ENCODE data around the gene CCNF. TPM values are rescaled to one million over a fixed set of nuclear protein-coding genes. Genes with fewer than 3 reads are reported as not detected.

Gene CCNF
- total and polyA plus RNA-seq, 2 of the 4 experiments (the other 2 are of a cell fraction): 8.2 to 20.1 TPM

GRCh38 chr16:2470234-2470601, 41.0 kb downstream of the CCNF start:
- 100% methylated on average over 1 of the region's 7 CpGs; no CpG with 5 or more reads in 1 of the 2 experiments for WGBS, 2 experiments (ENCODE audit: extremely low coverage in 2 of 2, insufficient read length in 1 of 2)
- H3K27me3 ChIP-seq (ENCODE audit: control insufficient read depth, insufficient read depth, low read length): no peaks in the 10 kb centered on the region; the same call in 1 of the 2 replicates

More at GRCh38 chr16:2470234-2470601, 41.0 kb downstream of the CCNF start:
- TF ChIP-seq RFX5 (IDR thresholded peaks at IDR 0.05; ENCODE audit: low read depth, low read length) (no peak), RCOR1 (IDR thresholded peaks at IDR 0.05; ENCODE audit: insufficient replicate concordance, low read length) (no peak), MXI1 (IDR thresholded peaks at IDR 0.05; ENCODE audit: borderline replicate concordance, low read depth, low read length) (no peak), MAZ (IDR thresholded peaks at IDR 0.05; ENCODE audit: borderline replicate concordance, low read depth, low read length) (no peak), CEBPB (IDR thresholded peaks at IDR 0.05; ENCODE audit: low read depth, low read length) (no peak), USF2 (IDR thresholded peaks at IDR 0.05; ENCODE audit: low read depth, low read length) (no peak), MAFK (IDR thresholded peaks at IDR 0.05; ENCODE audit: low read depth, low read length) (no peak), NFE2L2 (IDR thresholded peaks at IDR 0.05; ENCODE audit: low read depth, low read length) (no peak), ELK1 (IDR thresholded peaks at IDR 0.05; ENCODE audit: borderline replicate concordance, low read depth, low read length) (no peak), POLR2A (IDR thresholded peaks at IDR 0.05; ENCODE audit: low read depth, low read length) (no peak), RAD21 (IDR thresholded peaks at IDR 0.05; ENCODE audit: low read length) (no peak), FOS (IDR thresholded peaks at IDR 0.05; ENCODE audit: low read depth, low read length) (no peak), BHLHE40 (IDR thresholded peaks at IDR 0.05; ENCODE audit: low read depth, low read length) (no peak), SMC3 (IDR thresholded peaks at IDR 0.05; ENCODE audit: low read depth, low read length) (no peak), CHD1 (IDR thresholded peaks at IDR 0.05; ENCODE audit: low read depth, low read length) (no peak)
- TF ChIP-seq, protein P1, sequence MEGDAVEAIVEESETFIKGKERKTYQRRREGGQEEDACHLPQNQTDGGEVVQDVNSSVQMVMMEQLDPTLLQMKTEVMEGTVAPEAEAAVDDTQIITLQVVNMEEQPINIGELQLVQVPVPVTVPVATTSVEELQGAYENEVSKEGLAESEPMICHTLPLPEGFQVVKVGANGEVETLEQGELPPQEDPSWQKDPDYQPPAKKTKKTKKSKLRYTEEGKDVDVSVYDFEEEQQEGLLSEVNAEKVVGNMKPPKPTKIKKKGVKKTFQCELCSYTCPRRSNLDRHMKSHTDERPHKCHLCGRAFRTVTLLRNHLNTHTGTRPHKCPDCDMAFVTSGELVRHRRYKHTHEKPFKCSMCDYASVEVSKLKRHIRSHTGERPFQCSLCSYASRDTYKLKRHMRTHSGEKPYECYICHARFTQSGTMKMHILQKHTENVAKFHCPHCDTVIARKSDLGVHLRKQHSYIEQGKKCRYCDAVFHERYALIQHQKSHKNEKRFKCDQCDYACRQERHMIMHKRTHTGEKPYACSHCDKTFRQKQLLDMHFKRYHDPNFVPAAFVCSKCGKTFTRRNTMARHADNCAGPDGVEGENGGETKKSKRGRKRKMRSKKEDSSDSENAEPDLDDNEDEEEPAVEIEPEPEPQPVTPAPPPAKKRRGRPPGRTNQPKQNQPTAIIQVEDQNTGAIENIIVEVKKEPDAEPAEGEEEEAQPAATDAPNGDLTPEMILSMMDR (conservative IDR thresholded peaks at IDR 0.05; ENCODE audit: low read depth, low read length): no peak
- no peak overlapping the region for H3K56ac ChIP-seq (ENCODE audit: extremely low read depth, insufficient read depth, low read length)
- no peak overlapping the region for H3K9ac ChIP-seq (ENCODE audit: low read depth, low read length)
- no peak overlapping the region for H3K14ac ChIP-seq (replicated peaks; ENCODE audit: low read depth, low read length)
- H2BK20ac ChIP-seq (ENCODE audit: low read depth, low read length): no peak overlapping the region
- H3K23ac ChIP-seq (ENCODE audit: low read depth, low read length): 0 out of 2 replicates have a peak overlapping the region, but pooled peaks have one; percentile 24
- H3K4me3 ChIP-seq (ENCODE audit: insufficient read depth, low read depth, low read length): no peak overlapping the region
- in situ Hi-C loops (cut with MboI; ENCODE audit: low sequenced_read_pairs): no loop called here
- no peak overlapping the region for H4K91ac ChIP-seq (ENCODE audit: insufficient read depth, low read depth, low read length)
- no peak for DNase-seq
- dilution Hi-C loops (cut with HindIII; ENCODE audit: low sequenced_read_pairs, unreplicated experiment): no loop called here
- H4K20me1 ChIP-seq (ENCODE audit: insufficient read depth, low read length): 0 out of 2 replicates have a peak, but pooled peaks cover 5% of the 10 kb centered on the region
- H3K4me2 ChIP-seq (ENCODE audit: low read depth, low read length): no peak overlapping the region
- no peak for ATAC-seq (ENCODE audit: low read depth)
- ChIA-PET CTCF (no interaction called here), POLR2A (ENCODE audit: unreplicated experiment) (interaction anchor here (1.0 kb wide), 1 partner anchor 40 kb away, joined by 3 read pairs; no protein-coding TSS in a partner anchor)
- 0 out of 2 replicates have a peak overlapping the region, but pooled peaks have one; percentile 3 for H3K4ac ChIP-seq (ENCODE audit: low read depth, low read length)
- no peak overlapping the region for H2BK5ac ChIP-seq (ENCODE audit: low read depth, low read length, poor library complexity, severe bottlenecking)
- H3K9me1 ChIP-seq (ENCODE audit: insufficient read depth, low read length): peaks cover 8% of the 10 kb centered on the region
- no peak overlapping the region for H2AFZ ChIP-seq (replicated peaks; ENCODE audit: low read length, poor library complexity)
- no peaks in the 10 kb centered on the region for H3K36me3 ChIP-seq (ENCODE audit: control insufficient read depth, insufficient read depth, low read length)
- intact Hi-C loops (cut with micrococcal nuclease): no loop called here
- no peak overlapping the region for H2BK120ac ChIP-seq (ENCODE audit: low read depth, low read length)
- no peaks in the 10 kb centered on the region for H3K9me3 ChIP-seq (ENCODE audit: control insufficient read depth, insufficient read depth, low read length)
- H3K79me1 ChIP-seq (ENCODE audit: low read depth in 1 of 2, low read length in 2 of 2): peaks cover 5 to 24% of the 10 kb centered on the region in 2 experiments; a peak in 1 of 4 replicates
- H4K5ac ChIP-seq (ENCODE audit: low read depth, low read length): no peak overlapping the region
- H2AK9ac ChIP-seq (replicated peaks; ENCODE audit: low read depth, low read length, poor library complexity): peak overlapping the region; percentile 88
- H3K4me1 ChIP-seq (ENCODE audit: control insufficient read depth, insufficient read depth, low read length): peaks cover 20% of the 10 kb centered on the region
- H2BK15ac ChIP-seq (ENCODE audit: low read depth, low read length): no peak overlapping the region
- H3K18ac ChIP-seq (ENCODE audit: low read depth, low read length): no peak overlapping the region
- no peak overlapping the region for H4K8ac ChIP-seq (ENCODE audit: low read depth in 2 of 2, low read length in 2 of 2)
- H2AK5ac ChIP-seq (ENCODE audit: low read depth, low read length): peak overlapping the region; percentile 0; the same call in 1 of the 2 replicates
- no TSS peak for BruUV-seq (replicated peaks)
- no peak overlapping the region for H3K27ac ChIP-seq (ENCODE audit: insufficient read depth, low read length)

Data from IMR-90 (cell line).